ENCODE data around the gene OTUD1. TPM values are rescaled to one million over a fixed set of nuclear protein-coding genes. Genes with fewer than 3 reads are reported as not detected.

Gene OTUD1
- total RNA-seq, 1 experiment from 2014 or later: 23.9 TPM

DNA sequence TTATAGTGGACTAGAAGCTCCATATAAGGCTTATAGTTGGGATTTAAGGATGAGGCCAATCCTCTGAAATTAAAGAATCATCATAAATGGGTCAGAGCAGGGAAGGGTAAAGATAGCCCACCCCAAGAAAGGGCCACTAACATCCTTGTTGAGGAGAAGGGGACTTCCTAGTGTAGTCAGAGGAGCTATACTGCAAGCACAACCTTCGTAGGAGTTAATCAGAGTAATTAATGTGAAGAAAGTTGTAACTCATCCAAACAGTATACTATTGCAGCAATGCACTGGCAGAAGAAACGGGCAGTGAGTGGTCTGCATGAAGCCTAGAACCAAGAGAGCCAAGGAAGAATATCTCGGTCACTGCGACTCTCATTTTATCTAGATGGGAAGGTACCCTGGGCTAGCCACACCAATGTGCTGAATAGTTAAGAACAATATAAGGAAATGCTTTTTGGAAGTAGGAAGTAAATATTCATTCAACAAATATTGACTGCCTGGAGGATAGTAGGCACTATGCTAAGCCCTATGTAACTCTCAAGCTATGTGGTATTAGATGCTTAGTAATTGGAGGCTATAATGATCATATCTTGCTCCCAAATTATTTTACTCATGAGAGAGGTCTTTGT, 13.3 kb downstream of the OTUD1 start:
- ChIA-PET POLR2A (ENCODE audit: low non-redundant PET) (no interaction called here), CTCF (no interaction called here)
- Histone ChIP-seq H3K36me3 (ENCODE audit: insufficient read depth, low read length, poor library complexity, severe bottlenecking) (peaks cover 3% of the 10 kb centered on the region), H3K27me3 (replicated peaks; ENCODE audit: insufficient read depth, low read depth, low read length, poor library complexity) (no peaks in the 10 kb centered on the region), H3K9me3 (ENCODE audit: low read depth, low read length, poor library complexity, severe bottlenecking) (no peaks in the 10 kb centered on the region), H3K4me3 (ENCODE audit: low read depth, low read length, poor library complexity, severe bottlenecking) (no peak overlapping the region), H3K27ac (ENCODE audit: low read depth, low read length, poor library complexity, severe bottlenecking) (no peak overlapping the region), H3K4me1 (ENCODE audit: insufficient read depth, low read length, poor library complexity, severe bottlenecking) (peaks cover 28% of the 10 kb centered on the region)
- DNase-seq (ENCODE audit: low spot score): no peak
- no TSS peak for BruUV-seq (replicated peaks)
- intact Hi-C loops (cut with micrococcal nuclease; ENCODE audit: unreplicated experiment): no loop called here
- no peak for TF ChIP-seq EZH2 (IDR thresholded peaks at IDR 0.05; ENCODE audit: borderline replicate concordance, low read depth, low read length, poor library complexity, severe bottlenecking)
- TF ChIP-seq, protein P1, sequence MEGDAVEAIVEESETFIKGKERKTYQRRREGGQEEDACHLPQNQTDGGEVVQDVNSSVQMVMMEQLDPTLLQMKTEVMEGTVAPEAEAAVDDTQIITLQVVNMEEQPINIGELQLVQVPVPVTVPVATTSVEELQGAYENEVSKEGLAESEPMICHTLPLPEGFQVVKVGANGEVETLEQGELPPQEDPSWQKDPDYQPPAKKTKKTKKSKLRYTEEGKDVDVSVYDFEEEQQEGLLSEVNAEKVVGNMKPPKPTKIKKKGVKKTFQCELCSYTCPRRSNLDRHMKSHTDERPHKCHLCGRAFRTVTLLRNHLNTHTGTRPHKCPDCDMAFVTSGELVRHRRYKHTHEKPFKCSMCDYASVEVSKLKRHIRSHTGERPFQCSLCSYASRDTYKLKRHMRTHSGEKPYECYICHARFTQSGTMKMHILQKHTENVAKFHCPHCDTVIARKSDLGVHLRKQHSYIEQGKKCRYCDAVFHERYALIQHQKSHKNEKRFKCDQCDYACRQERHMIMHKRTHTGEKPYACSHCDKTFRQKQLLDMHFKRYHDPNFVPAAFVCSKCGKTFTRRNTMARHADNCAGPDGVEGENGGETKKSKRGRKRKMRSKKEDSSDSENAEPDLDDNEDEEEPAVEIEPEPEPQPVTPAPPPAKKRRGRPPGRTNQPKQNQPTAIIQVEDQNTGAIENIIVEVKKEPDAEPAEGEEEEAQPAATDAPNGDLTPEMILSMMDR (conservative IDR thresholded peaks at IDR 0.05; ENCODE audit: low read depth, low read length): no peak

DNA sequence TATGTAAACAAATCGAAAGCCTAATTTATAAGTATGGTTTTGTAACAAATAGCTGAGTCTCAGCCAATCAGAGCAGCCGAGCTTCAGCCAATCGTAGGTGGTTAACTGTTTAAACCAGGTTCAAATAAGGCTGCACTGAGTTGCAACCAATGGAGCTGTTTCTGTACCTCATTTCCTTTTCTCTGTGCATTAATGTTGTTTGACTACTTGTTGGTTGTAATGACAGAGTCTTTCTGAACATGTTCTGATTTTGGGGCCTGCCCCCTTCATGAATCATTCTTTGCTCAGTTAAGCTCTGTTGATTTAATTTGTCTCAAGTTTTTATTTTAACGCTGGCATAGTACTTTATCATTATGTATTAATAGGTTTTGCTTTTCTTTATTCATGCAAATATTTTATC, 14.6 kb downstream of the OTUD1 start:
- Histone ChIP-seq H3K4me1 (ENCODE audit: insufficient read depth, low read length, poor library complexity, severe bottlenecking) (peaks cover 15% of the 10 kb centered on the region), H3K27me3 (replicated peaks; ENCODE audit: insufficient read depth, low read depth, low read length, poor library complexity) (no peaks in the 10 kb centered on the region), H3K27ac (ENCODE audit: low read depth, low read length, poor library complexity, severe bottlenecking) (no peak overlapping the region), H3K36me3 (ENCODE audit: insufficient read depth, low read length, poor library complexity, severe bottlenecking) (no peaks in the 10 kb centered on the region), H3K9me3 (ENCODE audit: low read depth, low read length, poor library complexity, severe bottlenecking) (no peaks in the 10 kb centered on the region), H3K4me3 (ENCODE audit: low read depth, low read length, poor library complexity, severe bottlenecking) (no peak overlapping the region)
- POLR2A ChIA-PET (ENCODE audit: low non-redundant PET): interaction anchor here (0.6 kb wide), 1 partner anchor 17 kb away, joined by 3 read pairs; no protein-coding TSS in a partner anchor
- TF ChIP-seq, protein P1 (conservative IDR thresholded peaks at IDR 0.05; ENCODE audit: low read depth, low read length): no peak
- no peak for TF ChIP-seq EZH2 (IDR thresholded peaks at IDR 0.05; ENCODE audit: borderline replicate concordance, low read depth, low read length, poor library complexity, severe bottlenecking)
- no peak for DNase-seq (ENCODE audit: low spot score)
- CTCF ChIA-PET: interaction anchor here (0.6 kb wide), 1 partner anchor 71 kb away, joined by 3 read pairs; no protein-coding TSS in a partner anchor
- no TSS peak for BruUV-seq (replicated peaks)
- intact Hi-C loops (cut with micrococcal nuclease; ENCODE audit: unreplicated experiment): no loop called here

DNA sequence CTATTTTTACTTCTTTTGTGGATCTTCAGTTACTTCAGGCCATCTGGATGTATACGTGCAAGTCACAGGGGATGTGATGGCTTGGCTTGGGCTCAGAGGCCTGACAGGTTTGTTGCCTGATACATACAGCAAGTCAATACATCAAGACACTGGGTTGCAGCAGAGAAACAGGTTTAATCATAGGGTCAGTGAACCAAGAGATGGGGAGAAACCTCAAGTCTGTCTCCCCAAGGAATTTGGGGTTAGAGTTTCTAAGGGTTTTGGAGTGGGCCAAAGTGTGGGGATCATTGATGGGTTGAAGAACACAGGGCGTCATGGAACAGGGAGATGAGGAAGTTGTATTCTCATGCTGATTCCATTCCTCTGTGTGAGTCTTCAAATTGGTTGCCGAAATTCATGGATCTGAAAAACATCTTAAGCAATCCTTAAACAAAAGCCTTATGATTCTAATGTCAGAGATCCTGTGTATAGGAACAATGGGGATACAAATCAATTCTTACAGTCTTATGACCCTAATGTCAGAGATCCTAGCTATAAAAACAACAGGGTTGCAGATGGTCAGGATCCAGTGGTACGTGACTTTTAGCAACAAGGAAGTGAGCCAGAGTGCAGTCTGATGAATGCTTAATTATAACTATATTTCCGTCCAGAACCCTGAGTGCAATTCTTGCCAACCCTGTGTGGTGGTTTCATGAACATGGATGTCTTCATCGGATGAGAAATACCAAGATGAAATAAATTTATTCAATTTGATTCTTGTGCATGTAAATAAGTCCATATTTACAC, 18.9 kb downstream of the OTUD1 start:
- H3K4me3 ChIP-seq (ENCODE audit: low read depth, low read length, poor library complexity, severe bottlenecking): no peak overlapping the region

More for the DNA sequence above, 18.9 kb downstream of the OTUD1 start:
- H3K4me1 ChIP-seq (ENCODE audit: insufficient read depth, low read length, poor library complexity, severe bottlenecking): no peaks in the 10 kb centered on the region
- no peak for DNase-seq (ENCODE audit: low spot score)
- no peak for TF ChIP-seq EZH2 (IDR thresholded peaks at IDR 0.05; ENCODE audit: borderline replicate concordance, low read depth, low read length, poor library complexity, severe bottlenecking)
- TF ChIP-seq, protein P1 (conservative IDR thresholded peaks at IDR 0.05; ENCODE audit: low read depth, low read length): no peak
- no peaks in the 10 kb centered on the region for H3K36me3 ChIP-seq (ENCODE audit: insufficient read depth, low read length, poor library complexity, severe bottlenecking)
- H3K27me3 ChIP-seq (replicated peaks; ENCODE audit: insufficient read depth, low read depth, low read length, poor library complexity): no peaks in the 10 kb centered on the region
- intact Hi-C loops (cut with micrococcal nuclease; ENCODE audit: unreplicated experiment): no loop called here
- H3K27ac ChIP-seq (ENCODE audit: low read depth, low read length, poor library complexity, severe bottlenecking): no peak overlapping the region
- POLR2A ChIA-PET (ENCODE audit: low non-redundant PET): no interaction called here
- no peaks in the 10 kb centered on the region for H3K9me3 ChIP-seq (ENCODE audit: low read depth, low read length, poor library complexity, severe bottlenecking)
- CTCF ChIA-PET: no interaction called here
- no TSS peak for BruUV-seq (replicated peaks)

Data from A673 (cell line).